ENCODE results near the gene KCNQ1. TPM values are rescaled to one million over a fixed set of nuclear protein-coding genes. Genes with fewer than 3 reads are reported as not detected.

The KCNQ1 gene
- total RNA-seq, 1 experiment from 2014 or later, result 2.3 TPM

- Histone ChIP-seq H3K4me2 (ENCODE audit: insufficient read depth, insufficient read length, low read length) (no peak overlapping the region), H4K8ac (replicated peaks; ENCODE audit: insufficient read length, low read depth, low read length) (no peak overlapping the region), H3K14ac (ENCODE audit: insufficient read depth, low read length) (no peak overlapping the region), H2BK15ac (ENCODE audit: low read depth, low read length) (no peak overlapping the region), H2AK5ac (ENCODE audit: insufficient read length, low read length) (no peak overlapping the region), H2BK5ac (ENCODE audit: insufficient read length, low read length) (no peak overlapping the region), H3K9me3 (ENCODE audit: control insufficient read depth, low read depth, low read length) (no peaks in the 10 kb centered on the region), H3K79me2 (ENCODE audit: insufficient read depth, low read length) (no peaks in the 10 kb centered on the region), H3K27ac (ENCODE audit: insufficient read length, low read depth, low read length) (no peak overlapping the region), H2BK120ac (ENCODE audit: low read depth, low read length, poor library complexity, severe bottlenecking) (no peak overlapping the region), H3T11ph (ENCODE audit: low read length) (no peak overlapping the region), H3K4me1 (ENCODE audit: insufficient read depth, low read length) (no peaks in the 10 kb centered on the region), H3K9ac (ENCODE audit: extremely low read depth, insufficient read length, low read length) (no peak overlapping the region), H3K4ac (ENCODE audit: low read depth, low read length) (no peak overlapping the region), H3K18ac (ENCODE audit: insufficient read length, low read depth, low read length) (no peak overlapping the region), H3K23me2 (ENCODE audit: insufficient read length, low read depth, low read length, poor library complexity, severe bottlenecking) (no peaks in the 10 kb centered on the region), H3K23ac (ENCODE audit: insufficient read length, low read depth, low read length) (no peak overlapping the region), H4K91ac (ENCODE audit: insufficient read length, low read depth, low read length) (no peak overlapping the region), H3K56ac (ENCODE audit: insufficient read length, low read depth, low read length) (no peak overlapping the region), H2BK12ac (ENCODE audit: insufficient read length, low read depth, low read length) (no peak overlapping the region), H2AFZ (ENCODE audit: low read length) (no peak overlapping the region), H4K20me1 (ENCODE audit: control insufficient read depth, insufficient read depth, insufficient read length) (no peaks in the 10 kb centered on the region), H2BK20ac (ENCODE audit: low read depth, low read length, poor library complexity, severe bottlenecking) (no peak overlapping the region), H3K79me1 (ENCODE audit: insufficient read depth, low read depth, low read length, poor library complexity, severe bottlenecking) (no peaks in the 10 kb centered on the region), H4K5ac (ENCODE audit: insufficient read length, low read depth, low read length) (no peak overlapping the region), H3K27me3 (ENCODE audit: insufficient read depth, low read length) (no peaks in the 10 kb centered on the region)
- Mint-ChIP-seq H3K36me3 (ENCODE audit: insufficient read depth in 1 of 3, low read depth in 3 of 3) (no peaks in the 10 kb centered on the region), H3K27ac (no peak overlapping the region), H3K27me3 (ENCODE audit: low read depth) (peaks cover 11% of the 10 kb centered on the region), H3K9me3 (no peaks in the 10 kb centered on the region; a peak in 1 of 5 replicates), H3K4me1 (no peaks in the 10 kb centered on the region), H3K4me3 (no peak overlapping the region)
- TF ChIP-seq CTCF (conservative IDR thresholded peaks at IDR 0.05), result no peak
- no peak for DNase-seq
- no CpG with 5 or more reads among the region's 30 CpGs for WGBS (ENCODE audit: extremely low coverage, insufficient read length, low lambda C conversion rate)
Measured at GRCh38 chr11:2411446-2412305, 33.1 kb upstream of the KCNQ1 start.

All from H9 (cell line).